ENCODE results near the gene HYCC1.

DNA sequence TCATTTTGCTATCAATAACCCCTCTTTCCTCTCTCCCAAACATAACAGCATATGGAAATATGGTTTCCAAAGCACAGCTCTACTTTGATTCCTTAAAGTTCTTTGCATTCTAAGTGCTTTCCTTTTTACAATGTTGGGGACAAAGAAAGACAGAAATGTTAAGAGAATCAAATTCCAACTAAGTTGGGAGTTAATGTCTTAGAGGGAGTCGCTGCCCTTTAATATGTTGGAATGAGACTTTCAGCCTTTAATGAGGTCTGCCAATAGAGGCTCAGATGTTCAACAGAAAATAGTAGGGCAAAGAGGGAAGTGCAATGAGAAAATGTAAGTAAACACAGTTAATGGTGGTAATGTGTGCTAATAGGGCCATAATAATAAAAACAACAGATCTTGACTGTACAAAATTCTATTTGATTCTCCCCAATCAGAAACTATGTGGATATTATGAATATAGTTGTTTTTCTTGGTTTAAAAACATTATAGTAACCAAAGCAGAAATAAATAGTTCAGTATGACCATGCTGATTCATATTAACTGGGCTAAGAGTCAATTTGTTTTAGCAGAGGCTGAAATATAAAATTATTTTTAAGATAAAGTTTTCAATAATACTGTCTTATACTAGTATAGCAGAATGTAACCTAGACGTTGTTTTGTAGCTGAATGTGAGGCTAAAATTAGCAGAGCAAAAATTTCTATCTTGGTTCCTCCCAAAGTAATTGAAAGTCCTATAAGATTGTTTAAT, 10.3 kb downstream of the HYCC1 start:
- no peak for TF ChIP-seq CTCF (optimal IDR thresholded peaks at IDR 0.05 in 1 of 3, IDR thresholded peaks at IDR 0.05 in 1 of 3, conservative IDR thresholded peaks at IDR 0.05 in 1 of 3; ENCODE audit: extremely low read depth in 1 of 3, insufficient read depth in 2 of 3, low read length in 3 of 3)
- TF ChIP-seq EZH2 (IDR thresholded peaks at IDR 0.05; ENCODE audit: low read length), result no peak
